HG03159 (cell line): ENCODE results near the gene SCYL1.

ENCODE experiments used
- ATAC-seq: cut with Tn5 transposase; IDR thresholded peaks from one replicate; pipeline ENCODE4 v1.9.1; 2021; ENCODE audit warnings: mild to moderate bottlenecking, moderate library complexity; ENCODE audit not compliant: unreplicated experiment

Gene SCYL1

DNA sequence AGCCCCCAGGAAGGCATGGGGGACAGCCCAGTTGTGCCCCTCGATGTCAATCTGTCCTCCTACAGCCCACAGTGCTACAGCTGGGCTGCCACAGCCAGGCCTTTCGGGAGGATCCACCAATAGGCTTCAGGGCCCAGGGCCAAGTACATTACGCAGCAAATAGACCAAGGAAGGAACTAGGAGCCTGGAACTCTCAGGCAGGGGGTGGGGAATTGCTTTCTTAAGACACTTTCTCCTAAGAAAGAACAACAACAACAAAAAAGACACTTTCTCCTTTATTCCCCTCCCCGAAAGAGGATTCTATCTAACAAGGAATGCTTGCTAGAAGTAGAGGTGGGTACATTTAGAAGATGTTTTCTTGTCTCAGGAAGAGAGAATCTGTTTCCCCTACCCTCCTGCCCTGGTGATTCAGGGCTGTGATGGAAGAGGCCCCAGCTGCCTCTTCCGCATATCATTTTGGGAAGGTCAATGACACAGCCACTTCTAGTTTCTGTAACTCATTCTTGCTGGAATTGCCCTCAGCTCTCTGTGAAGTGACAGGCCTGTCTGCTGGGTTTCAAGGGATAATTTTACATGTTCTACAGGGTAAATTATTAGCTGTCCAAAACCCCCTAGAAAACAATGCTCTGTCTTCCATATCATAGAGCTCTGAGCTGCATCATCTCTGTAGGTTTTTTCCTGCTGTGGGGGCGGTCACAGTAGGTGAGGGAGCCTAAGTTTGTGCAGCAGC is 32.1 kb upstream of the SCYL1 start:
- no peak for ATAC-seq

GRCh38 chr11:65493367-65494176 is 31.3 kb upstream of the SCYL1 start:
- no peak for ATAC-seq

- ATAC-seq, result peak; percentile 2
Measured at GRCh38 chr11:65496304-65497140, 28.4 kb upstream of the SCYL1 start.

DNA sequence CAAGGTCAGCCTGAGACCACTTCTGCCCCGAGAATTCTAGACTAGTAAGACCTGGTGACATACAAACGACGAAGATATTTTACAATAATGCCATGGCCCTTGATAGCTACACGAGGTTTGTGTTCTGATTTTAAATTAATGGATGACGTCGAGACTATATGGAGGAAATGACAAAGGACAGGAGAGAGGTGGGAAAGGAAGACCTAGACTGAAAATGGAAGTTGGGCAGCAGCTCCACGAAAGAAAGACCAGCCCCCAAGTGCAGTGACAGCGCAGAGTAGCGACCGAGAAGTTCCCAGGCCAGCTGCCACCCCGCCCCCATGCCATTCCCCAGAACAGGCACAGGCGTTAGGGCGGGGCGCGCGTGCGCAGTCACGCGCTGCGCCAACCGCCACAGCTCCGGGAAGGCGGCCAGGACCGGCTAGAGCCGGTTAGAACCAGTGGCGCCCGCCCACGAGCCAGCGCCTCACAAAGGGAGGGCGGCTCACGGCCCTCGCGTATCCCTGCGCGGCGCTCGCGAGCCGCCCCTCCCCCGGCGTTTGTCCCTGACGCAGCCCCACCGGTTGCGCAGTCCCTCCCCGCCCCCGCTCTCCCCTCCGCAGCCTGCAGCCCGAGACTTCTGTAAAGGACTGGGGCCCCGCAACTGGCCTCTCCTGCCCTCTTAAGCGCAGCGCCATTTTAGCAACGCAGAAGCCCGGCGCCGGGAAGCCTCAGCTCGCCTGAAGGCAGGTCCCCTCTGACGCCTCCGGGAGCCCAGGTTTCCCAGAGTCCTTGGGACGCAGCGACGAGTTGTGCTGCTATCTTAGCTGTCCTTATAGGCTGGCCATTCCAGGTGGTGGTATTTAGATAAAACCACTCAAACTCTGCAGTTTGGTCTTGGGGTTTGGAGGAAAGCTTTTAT is 27.5 kb upstream of the SCYL1 start:
- peak; percentile 56 for ATAC-seq

DNA sequence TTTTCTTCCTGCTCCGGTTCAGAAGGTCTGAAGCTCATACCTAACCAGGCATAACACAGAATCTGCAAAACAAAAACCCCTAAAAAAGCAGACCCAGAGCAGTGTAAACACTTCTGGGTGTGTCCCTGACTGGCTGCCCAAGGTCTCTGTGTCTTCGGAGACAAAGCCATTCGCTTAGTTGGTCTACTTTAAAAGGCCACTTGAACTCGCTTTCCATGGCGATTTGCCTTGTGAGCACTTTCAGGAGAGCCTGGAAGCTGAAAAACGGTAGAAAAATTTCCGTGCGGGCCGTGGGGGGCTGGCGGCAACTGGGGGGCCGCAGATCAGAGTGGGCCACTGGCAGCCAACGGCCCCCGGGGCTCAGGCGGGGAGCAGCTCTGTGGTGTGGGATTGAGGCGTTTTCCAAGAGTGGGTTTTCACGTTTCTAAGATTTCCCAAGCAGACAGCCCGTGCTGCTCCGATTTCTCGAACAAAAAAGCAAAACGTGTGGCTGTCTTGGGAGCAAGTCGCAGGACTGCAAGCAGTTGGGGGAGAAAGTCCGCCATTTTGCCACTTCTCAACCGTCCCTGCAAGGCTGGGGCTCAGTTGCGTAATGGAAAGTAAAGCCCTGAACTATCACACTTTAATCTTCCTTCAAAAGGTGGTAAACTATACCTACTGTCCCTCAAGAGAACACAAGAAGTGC is 26.7 kb upstream of the SCYL1 start:
- ATAC-seq, result no peak

- no peak for ATAC-seq
Measured at GRCh38 chr11:65498727-65498976, 26.2 kb upstream of the SCYL1 start.

DNA sequence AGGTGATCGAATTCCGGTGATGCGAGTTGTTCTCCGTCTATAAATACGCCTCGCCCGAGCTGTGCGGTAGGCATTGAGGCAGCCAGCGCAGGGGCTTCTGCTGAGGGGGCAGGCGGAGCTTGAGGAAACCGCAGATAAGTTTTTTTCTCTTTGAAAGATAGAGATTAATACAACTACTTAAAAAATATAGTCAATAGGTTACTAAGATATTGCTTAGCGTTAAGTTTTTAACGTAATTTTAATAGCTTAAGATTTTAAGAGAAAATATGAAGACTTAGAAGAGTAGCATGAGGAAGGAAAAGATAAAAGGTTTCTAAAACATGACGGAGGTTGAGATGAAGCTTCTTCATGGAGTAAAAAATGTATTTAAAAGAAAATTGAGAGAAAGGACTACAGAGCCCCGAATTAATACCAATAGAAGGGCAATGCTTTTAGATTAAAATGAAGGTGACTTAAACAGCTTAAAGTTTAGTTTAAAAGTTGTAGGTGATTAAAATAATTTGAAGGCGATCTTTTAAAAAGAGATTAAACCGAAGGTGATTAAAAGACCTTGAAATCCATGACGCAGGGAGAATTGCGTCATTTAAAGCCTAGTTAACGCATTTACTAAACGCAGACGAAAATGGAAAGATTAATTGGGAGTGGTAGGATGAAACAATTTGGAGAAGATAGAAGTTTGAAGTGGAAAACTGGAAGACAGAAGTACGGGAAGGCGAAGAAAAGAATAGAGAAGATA is 25.7 kb upstream of the SCYL1 start, which contains the start of gene MALAT1:
MALAT1 (plus strand) TSS at position 69 of the 736 bp plus-strand sequence.
- no peak for ATAC-seq

- no peak for ATAC-seq
Measured at GRCh38 chr11:65499713-65500386, 25.0 kb upstream of the SCYL1 start.

DNA sequence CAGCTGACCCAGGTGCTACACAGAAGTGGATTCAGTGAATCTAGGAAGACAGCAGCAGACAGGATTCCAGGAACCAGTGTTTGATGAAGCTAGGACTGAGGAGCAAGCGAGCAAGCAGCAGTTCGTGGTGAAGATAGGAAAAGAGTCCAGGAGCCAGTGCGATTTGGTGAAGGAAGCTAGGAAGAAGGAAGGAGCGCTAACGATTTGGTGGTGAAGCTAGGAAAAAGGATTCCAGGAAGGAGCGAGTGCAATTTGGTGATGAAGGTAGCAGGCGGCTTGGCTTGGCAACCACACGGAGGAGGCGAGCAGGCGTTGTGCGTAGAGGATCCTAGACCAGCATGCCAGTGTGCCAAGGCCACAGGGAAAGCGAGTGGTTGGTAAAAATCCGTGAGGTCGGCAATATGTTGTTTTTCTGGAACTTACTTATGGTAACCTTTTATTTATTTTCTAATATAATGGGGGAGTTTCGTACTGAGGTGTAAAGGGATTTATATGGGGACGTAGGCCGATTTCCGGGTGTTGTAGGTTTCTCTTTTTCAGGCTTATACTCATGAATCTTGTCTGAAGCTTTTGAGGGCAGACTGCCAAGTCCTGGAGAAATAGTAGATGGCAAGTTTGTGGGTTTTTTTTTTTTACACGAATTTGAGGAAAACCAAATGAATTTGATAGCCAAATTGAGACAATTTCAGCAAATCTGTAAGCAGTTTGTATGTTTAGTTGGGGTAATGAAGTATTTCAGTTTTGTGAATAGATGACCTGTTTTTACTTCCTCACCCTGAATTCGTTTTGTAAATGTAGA is 24.3 kb upstream of the SCYL1 start:
- ATAC-seq, result no peak

DNA sequence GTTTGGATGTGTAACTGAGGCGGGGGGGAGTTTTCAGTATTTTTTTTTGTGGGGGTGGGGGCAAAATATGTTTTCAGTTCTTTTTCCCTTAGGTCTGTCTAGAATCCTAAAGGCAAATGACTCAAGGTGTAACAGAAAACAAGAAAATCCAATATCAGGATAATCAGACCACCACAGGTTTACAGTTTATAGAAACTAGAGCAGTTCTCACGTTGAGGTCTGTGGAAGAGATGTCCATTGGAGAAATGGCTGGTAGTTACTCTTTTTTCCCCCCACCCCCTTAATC is 23.8 kb upstream of the SCYL1 start:
- ATAC-seq, result no peak

DNA sequence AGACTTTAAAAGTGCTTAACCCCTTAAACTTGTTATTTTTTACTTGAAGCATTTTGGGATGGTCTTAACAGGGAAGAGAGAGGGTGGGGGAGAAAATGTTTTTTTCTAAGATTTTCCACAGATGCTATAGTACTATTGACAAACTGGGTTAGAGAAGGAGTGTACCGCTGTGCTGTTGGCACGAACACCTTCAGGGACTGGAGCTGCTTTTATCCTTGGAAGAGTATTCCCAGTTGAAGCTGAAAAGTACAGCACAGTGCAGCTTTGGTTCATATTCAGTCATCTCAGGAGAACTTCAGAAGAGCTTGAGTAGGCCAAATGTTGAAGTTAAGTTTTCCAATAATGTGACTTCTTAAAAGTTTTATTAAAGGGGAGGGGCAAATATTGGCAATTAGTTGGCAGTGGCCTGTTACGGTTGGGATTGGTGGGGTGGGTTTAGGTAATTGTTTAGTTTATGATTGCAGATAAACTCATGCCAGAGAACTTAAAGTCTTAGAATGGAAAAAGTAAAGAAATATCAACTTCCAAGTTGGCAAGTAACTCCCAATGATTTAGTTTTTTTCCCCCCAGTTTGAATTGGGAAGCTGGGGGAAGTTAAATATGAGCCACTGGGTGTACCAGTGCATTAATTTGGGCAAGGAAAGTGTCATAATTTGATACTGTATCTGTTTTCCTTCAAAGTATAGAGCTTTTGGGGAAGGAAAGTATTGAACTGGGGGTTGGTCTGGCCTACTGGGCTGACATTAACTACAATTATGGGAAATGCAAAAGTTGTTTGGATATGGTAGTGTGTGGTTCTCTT is 23.2 kb upstream of the SCYL1 start:
- no peak for ATAC-seq

- no peak for ATAC-seq
Measured at GRCh38 chr11:65502274-65502554, 22.7 kb upstream of the SCYL1 start.

- no peak for ATAC-seq
Measured at GRCh38 chr11:65502555-65503367, 22.1 kb upstream of the SCYL1 start.

DNA sequence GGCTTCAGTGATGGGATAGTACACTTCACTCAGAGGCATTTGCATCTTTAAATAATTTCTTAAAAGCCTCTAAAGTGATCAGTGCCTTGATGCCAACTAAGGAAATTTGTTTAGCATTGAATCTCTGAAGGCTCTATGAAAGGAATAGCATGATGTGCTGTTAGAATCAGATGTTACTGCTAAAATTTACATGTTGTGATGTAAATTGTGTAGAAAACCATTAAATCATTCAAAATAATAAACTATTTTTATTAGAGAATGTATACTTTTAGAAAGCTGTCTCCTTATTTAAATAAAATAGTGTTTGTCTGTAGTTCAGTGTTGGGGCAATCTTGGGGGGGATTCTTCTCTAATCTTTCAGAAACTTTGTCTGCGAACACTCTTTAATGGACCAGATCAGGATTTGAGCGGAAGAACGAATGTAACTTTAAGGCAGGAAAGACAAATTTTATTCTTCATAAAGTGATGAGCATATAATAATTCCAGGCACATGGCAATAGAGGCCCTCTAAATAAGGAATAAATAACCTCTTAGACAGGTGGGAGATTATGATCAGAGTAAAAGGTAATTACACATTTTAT is 21.4 kb upstream of the SCYL1 start:
- ATAC-seq, result no peak

GRCh38 chr11:65503949-65504673 is 20.8 kb upstream of the SCYL1 start:
- ATAC-seq, result no peak
